A549 treated with AZD9567 at 1 μM for 4 hours (cell line): ENCODE data around the gene OR11H1. TPM values are rescaled to one million over a fixed set of nuclear protein-coding genes. Genes with fewer than 3 reads are reported as not detected.

Experiments used
- total RNA-seq: library from RNA; stranded (reverse); fragments of 200-300 nt; extraction: Qiagen RNA extraction; gene quantifications from 5 replicates; pipeline ENCODE4 v1.2.3, GENCODE V29; 2022; ENCODE audit not compliant: insufficient read depth

The OR11H1 gene, protein sequence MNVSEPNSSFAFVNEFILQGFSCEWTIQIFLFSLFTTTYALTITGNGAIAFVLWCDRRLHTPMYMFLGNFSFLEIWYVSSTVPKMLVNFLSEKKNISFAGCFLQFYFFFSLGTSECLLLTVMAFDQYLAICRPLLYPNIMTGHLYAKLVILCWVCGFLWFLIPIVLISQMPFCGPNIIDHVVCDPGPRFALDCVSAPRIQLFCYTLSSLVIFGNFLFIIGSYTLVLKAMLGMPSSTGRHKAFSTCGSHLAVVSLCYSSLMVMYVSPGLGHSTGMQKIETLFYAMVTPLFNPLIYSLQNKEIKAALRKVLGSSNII
- not detected in 5 replicates for total RNA-seq

DNA sequence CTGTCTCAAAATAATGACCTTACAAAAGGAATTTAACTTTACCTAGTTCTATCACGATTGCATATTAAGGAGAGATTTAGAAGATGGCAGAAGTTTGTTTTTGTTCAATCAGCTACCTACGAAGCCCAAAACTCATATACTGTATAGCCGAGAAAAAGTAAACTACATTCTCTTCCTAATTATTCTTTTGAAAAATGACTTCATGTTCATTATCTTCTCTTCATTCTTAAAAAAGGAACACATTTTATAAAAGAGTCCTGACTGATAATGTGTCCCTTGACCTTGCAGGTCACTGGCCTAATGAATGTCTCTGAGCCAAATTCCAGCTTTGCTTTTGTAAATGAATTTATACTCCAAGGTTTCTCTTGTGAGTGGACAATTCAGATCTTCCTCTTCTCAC lies at the start of gene OR11H1:
Gene OR11H1, plus strand, starts transcription at position 301 of the 400 bp plus-strand sequence. Its CDS starts 0 bp downstream, at position 301.

Other genes starting within 250 kb of the OR11H1 start
- not detected in 5 replicates for gene POTEH, start 161.8 kb downstream of the OR11H1 start, total RNA-seq